ENCODE data around the gene BHLHA15. TPM values are rescaled to one million over a fixed set of nuclear protein-coding genes. Genes with fewer than 3 reads are reported as not detected.
A peak's percentile ranks its signal among the peaks of the same experiment; 100 is the strongest.

BHLHA15 gene
- total RNA-seq, 1 experiment from 2014 or later = 2.8 TPM

- TF ChIP-seq ZSCAN18 (CRISPR knock-in tag; IDR thresholded peaks at IDR 0.05) (no peak), FOXJ3 (CRISPR knock-in tag; IDR thresholded peaks at IDR 0.05; ENCODE audit: borderline replicate concordance) (no peak)
These were observed 39.5 kb downstream of the BHLHA15 start (continued) for GRCh38 chr7:98250789-98251188.

DNA sequence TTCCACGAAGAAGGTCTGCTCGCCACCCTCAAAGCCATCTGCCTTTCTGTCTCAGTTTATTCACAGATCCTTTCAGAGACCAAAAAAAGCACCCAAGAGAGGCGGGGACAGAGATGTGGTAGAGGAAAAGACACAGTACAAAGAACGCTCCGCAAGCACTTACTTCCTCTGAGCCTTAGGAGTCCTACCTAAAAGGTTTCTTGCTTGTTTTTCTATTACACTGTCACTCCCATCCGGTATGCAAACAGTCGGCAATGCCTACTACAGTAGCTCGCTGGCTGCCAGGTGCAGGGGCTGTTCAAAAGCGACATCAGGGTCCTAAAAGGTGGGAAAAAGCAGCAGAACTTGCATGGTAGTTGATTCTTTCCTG lies 40.0 kb downstream of the BHLHA15 start:
- TF ChIP-seq, protein P1, sequence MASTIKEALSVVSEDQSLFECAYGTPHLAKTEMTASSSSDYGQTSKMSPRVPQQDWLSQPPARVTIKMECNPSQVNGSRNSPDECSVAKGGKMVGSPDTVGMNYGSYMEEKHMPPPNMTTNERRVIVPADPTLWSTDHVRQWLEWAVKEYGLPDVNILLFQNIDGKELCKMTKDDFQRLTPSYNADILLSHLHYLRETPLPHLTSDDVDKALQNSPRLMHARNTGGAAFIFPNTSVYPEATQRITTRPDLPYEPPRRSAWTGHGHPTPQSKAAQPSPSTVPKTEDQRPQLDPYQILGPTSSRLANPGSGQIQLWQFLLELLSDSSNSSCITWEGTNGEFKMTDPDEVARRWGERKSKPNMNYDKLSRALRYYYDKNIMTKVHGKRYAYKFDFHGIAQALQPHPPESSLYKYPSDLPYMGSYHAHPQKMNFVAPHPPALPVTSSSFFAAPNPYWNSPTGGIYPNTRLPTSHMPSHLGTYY (CRISPR knock-in tag; IDR thresholded peaks at IDR 0.05) = no peak
- TF ChIP-seq ZNF121 (CRISPR knock-in tag; IDR thresholded peaks at IDR 0.05) (no peak), TCF7 (CRISPR knock-in tag; IDR thresholded peaks at IDR 0.05; ENCODE audit: low read depth) (no peak), ESRRA (CRISPR knock-in tag; IDR thresholded peaks at IDR 0.05; ENCODE audit: borderline replicate concordance) (no peak), ATF1 (CRISPR knock-in tag; IDR thresholded peaks at IDR 0.05) (no peak), PRDM15 (CRISPR knock-in tag; IDR thresholded peaks at IDR 0.05) (no peak), RELA (CRISPR knock-in tag; IDR thresholded peaks at IDR 0.05; ENCODE audit: borderline replicate concordance) (no peak), SMAD4 (CRISPR knock-in tag; IDR thresholded peaks at IDR 0.05) (no peak), E2F1 (CRISPR knock-in tag; IDR thresholded peaks at IDR 0.05) (no peak), TEAD1 (CRISPR knock-in tag; IDR thresholded peaks at IDR 0.05) (no peak), FOXK1 (CRISPR knock-in tag; IDR thresholded peaks at IDR 0.05) (no peak), ZNF263 (CRISPR knock-in tag; IDR thresholded peaks at IDR 0.05; ENCODE audit: low read depth) (no peak), PRRX2 (CRISPR knock-in tag; IDR thresholded peaks at IDR 0.05) (no peak), CBFB (CRISPR knock-in tag; IDR thresholded peaks at IDR 0.05; ENCODE audit: low read depth) (no peak), FOXJ3 (CRISPR knock-in tag; IDR thresholded peaks at IDR 0.05; ENCODE audit: borderline replicate concordance) (no peak)
- TF ChIP-seq, protein P2, sequence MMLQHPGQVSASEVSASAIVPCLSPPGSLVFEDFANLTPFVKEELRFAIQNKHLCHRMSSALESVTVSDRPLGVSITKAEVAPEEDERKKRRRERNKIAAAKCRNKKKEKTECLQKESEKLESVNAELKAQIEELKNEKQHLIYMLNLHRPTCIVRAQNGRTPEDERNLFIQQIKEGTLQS (CRISPR knock-in tag; conservative IDR thresholded peaks at IDR 0.05) = no peak
- TF ChIP-seq, protein P3, sequence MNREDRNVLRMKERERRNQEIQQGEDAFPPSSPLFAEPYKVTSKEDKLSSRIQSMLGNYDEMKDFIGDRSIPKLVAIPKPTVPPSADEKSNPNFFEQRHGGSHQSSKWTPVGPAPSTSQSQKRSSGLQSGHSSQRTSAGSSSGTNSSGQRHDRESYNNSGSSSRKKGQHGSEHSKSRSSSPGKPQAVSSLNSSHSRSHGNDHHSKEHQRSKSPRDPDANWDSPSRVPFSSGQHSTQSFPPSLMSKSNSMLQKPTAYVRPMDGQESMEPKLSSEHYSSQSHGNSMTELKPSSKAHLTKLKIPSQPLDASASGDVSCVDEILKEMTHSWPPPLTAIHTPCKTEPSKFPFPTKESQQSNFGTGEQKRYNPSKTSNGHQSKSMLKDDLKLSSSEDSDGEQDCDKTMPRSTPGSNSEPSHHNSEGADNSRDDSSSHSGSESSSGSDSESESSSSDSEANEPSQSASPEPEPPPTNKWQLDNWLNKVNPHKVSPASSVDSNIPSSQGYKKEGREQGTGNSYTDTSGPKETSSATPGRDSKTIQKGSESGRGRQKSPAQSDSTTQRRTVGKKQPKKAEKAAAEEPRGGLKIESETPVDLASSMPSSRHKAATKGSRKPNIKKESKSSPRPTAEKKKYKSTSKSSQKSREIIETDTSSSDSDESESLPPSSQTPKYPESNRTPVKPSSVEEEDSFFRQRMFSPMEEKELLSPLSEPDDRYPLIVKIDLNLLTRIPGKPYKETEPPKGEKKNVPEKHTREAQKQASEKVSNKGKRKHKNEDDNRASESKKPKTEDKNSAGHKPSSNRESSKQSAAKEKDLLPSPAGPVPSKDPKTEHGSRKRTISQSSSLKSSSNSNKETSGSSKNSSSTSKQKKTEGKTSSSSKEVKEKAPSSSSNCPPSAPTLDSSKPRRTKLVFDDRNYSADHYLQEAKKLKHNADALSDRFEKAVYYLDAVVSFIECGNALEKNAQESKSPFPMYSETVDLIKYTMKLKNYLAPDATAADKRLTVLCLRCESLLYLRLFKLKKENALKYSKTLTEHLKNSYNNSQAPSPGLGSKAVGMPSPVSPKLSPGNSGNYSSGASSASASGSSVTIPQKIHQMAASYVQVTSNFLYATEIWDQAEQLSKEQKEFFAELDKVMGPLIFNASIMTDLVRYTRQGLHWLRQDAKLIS (CRISPR knock-in tag; IDR thresholded peaks at IDR 0.05; ENCODE audit: borderline replicate concordance) = no peak
- TF ChIP-seq, protein P4, sequence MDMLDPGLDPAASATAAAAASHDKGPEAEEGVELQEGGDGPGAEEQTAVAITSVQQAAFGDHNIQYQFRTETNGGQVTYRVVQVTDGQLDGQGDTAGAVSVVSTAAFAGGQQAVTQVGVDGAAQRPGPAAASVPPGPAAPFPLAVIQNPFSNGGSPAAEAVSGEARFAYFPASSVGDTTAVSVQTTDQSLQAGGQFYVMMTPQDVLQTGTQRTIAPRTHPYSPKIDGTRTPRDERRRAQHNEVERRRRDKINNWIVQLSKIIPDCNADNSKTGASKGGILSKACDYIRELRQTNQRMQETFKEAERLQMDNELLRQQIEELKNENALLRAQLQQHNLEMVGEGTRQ (CRISPR knock-in tag; IDR thresholded peaks at IDR 0.05) = no peak
- no peak for ATAC-seq
- H3K27ac Mint-ChIP-seq = peak overlapping the region; percentile 65
- ChIA-PET POLR2A (no interaction called here), CTCF (interaction anchor here (1.0 to 1.4 kb wide), 5 partner anchors 11 to 230 kb away, joined by 3 to 7 read pairs (median 3); partner anchors contain the start of gene BAIAP2L1)
- no peak for DNase-seq (ENCODE audit: low spot score)
- no peaks in the 10 kb centered on the region for H3K27me3 Mint-ChIP-seq (ENCODE audit: low read depth)
- H3K9me3 Mint-ChIP-seq = no peaks in the 10 kb centered on the region
- peak overlapping the region; percentile 96 for H3K4me3 Mint-ChIP-seq
- H3K4me1 Mint-ChIP-seq = peaks cover 23% of the 10 kb centered on the region
- H3K36me3 Mint-ChIP-seq = no peaks in the 10 kb centered on the region; the same call in 1 of the 2 replicates

All from WTC11 (cell line).